Midbrain (tissue), 1 donor: ENCODE results near the gene ENTPD8.
"Not testable (repeated sequence)": the region's sequence is repeated elsewhere in the genome, so short reads cannot be mapped to it uniquely, and the experiment has no call there.

Experiments
- DNase-seq: peaks from one replicate; lab custom pipeline; 2025; lab: John Stamatoyannopoulos, UW

The ENTPD8 gene

DNA sequence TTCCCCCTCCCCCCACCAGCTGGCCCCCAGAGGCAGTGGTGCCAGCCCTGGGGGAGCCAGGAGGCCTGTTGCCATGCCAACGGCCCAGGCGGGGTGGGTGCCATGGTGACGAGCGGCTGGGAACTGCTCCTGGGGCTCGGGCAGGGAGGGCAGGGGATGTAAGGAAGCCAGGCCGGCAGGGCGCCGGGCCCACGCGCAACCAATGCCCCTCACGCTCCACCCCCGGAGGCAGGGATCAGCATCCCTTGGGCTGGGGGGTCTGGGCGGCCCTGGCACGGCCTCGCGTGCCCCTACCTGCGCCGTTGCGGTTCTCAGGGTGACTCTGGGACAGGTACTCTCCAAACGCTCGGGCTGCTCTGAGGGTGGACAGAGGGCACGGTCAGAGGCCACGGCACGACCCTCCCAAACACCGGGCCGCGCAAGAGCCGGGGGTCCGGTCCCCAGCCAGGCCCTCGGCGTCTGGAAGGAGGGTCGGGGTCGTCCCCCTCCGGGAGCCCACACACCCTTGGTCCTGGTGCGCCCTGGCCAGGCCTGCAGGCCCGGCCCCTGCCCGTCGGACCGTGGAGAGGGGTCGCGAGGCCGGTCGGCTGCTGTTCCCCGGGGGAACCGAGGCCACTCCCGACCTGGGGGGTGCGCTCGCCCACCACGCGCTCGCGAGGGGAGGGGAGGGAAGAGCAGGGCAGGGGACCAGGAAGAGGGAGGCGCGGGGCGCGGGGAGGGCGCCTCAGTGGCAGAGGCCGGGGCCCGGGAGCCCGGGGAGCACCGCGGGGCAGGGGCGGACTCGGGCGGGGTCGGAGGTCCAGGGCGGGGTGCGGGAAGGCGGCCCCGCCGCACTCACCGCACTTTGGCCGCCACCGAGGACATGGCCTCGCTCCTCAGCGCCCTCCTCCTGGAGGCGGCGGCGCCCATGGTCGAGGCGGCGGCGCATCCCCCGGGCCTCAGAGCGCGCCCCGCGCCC, 17.3 kb upstream of the ENTPD8 start:
- peak; percentile 69 for DNase-seq

DNA sequence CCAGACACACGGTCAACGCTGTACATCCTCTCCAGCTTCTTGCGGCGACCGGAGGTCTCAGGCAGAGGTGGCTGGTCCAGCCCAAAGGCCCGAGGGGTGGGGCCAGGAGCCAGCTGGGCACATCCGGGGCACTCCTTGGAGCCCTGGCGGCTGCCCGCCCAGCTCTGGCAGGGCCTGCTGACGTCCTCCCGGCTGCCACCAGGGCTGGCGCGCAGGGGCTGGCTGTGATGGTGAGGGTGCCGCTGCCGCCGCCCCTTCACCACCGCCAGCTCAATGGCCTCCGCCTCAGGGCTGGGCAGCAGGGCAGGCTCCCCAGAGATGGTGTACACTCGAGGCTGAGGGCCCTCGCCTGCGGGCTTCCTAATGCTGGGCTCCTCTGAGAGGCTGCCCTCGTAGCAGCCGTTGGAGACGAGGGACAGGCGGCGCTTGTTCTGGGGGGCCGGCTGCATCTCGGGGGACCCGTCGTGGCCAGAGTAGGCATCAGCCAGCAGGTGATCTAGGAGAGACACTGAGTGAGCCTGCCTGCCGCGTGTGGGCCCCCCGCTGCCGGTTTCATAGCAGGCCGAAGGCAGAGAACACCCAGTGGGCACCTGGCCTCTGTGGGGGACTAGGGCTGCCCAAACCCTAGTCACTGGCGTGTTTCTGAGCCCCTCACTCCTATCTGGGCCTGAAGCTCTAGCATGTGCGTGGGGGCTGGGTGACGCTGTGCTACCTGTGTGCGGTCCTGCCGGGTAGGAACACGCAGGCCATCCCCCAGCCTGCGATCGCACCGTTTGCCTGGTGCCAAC, 16.4 kb upstream of the ENTPD8 start:
- peak; percentile 17 for DNase-seq

DNA sequence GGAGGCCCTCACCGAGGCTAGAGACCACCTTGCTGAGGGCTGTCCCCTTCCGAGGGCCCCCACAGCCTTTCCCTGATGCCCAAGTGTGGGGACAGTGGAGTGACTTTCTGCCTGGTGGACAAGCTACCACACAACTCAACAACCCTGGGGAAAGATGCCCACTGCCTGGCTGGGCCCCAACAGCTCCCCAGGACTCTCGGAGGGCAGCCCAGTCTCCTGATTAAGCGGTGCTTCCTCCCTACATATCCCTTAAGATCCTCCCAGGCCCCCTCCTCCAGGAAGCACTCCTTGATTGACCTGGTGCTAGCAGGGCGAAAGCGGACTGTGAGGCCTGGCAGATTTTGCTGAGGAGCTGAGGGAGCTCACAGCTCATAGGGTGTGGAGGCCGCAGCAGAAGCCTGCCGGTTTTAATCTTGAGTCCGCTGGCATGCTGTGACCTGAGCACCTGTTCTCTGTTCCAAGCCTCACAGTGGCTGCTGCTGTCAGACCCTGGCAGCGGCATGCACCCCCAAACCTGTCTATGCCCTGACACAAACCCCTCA, 15.8 kb upstream of the ENTPD8 start:
- no peak for DNase-seq

DNA sequence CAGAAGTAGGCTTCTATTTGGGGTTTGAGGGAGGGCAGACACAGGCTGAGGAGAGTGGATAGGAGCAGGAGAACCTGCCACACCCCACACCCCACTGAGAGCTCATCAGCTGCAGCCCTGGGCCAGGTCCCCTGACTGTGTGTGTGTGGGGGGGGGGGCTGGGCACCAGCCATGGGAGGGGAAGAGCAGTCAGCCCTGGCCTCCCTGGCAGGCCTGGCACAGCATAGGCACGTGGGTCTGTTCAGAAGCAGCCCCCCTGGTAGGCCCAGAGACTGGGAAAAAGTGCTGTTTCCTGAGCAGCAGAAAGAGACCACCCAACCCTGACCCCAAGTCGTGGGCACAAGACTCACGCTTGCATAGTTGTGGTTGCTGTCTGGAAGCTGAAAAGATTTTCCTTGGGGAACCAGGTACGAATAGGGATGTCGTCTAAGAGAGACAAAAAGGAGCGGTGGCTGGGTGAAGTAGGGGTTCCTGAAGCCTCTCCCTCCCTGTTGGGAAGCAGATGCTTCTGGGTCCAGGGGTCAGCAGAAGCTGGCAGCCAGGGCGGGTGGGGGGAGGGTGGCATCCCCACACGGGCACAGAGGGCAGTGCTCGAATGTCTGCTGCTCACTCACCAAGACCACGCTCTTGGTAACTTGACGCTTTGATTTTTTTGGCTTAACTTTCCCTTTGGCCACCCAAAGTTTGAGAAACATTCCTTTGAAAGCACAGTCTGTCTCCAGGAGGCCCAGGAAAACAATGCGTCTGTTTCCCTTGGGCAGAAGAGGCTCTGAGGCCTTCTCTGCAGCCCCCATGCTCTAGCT, 15.1 kb upstream of the ENTPD8 start:
- peak; percentile 31 for DNase-seq

DNA sequence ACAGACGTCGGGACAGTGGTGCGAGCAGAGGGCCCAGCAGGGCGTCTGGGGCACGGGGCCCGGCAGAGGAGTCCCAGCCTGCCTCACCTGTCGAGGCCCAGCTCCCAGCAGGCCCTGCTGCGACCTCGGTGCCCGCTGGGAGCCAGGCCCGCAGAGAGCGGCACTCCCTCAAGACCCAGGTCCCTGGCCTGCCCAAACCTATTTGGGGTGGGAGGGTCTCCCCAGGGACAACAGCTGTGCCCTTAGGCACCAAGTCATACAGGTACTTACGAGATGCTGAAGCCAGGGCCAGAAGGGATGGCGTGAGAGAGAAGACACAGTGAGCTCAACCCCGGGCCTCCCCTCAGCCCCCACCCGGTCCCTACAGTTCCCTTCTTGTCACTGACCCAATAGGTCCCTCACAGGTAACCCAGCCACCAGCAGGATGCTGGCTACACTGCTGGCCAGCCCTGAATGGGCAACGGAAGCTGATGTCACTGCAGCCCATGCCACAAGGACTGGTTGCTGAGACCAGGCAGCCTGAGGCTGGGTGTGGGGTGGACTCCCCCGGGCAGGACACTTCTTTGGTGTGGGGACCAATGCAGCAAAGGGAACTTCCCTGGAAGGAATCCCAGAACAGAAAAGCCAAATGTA, 14.3 kb upstream of the ENTPD8 start:
- DNase-seq = no peak

DNA sequence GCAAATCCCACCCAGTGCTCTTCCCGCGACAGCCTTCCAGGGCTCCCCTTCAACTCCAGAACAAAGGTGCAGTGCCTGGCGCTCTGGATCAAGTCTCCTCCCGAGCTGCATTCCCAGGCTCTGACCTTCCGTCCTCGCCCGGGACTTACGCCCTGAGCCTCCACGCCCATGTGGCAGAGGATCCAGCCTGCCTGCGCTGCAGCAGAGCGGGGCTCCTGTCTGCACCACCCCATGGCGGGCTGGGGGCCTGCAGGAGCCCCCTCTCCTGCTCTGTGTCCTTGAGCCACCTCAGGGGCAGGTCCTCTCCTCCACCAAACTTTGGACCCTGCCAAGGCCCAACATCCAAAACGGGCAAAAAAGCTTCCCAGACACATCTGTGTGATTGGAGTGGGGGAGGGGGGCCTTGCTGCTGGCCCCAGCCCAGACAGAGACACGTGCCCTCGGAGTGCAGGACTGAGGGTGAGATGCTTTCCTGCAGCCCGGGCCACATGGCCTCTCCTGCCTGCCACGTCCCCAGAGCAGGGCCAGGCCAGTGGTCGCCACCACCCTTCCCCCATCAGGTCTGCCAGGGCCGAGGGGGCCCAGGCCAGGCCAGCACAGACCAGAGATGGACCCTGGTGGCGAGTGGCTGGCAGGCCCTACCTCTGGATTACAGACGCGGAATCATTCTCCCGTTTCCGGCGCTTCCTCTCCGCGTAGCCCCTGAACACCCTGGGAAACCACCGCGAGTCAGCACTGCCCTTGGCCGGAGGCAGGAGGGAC, 13.6 kb upstream of the ENTPD8 start:
- DNase-seq = no peak

DNA sequence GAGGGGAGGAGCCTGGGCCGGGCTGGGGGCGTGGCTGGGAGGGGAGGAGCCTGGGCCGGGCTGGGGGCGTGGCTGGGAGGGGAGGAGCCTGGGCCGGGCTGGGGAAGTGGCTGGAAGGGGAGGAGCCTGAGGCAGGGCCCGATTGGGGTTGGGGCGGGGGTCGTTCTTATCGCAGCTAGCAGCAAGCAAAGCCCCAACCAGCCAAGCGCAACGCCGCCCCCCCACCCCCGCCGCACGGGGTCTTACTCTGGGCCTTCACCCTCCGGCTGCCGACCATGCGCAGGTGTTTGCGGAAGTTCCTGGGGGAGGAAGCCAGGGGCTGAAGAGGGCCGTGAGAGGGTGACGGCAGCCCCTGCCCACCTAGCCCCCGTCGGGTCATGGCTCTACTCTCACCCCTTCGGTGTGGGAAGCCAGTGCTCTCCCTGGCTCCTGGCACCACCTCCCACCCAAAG, 13.0 kb upstream of the ENTPD8 start:
- DNase-seq = peak; percentile 9

DNA sequence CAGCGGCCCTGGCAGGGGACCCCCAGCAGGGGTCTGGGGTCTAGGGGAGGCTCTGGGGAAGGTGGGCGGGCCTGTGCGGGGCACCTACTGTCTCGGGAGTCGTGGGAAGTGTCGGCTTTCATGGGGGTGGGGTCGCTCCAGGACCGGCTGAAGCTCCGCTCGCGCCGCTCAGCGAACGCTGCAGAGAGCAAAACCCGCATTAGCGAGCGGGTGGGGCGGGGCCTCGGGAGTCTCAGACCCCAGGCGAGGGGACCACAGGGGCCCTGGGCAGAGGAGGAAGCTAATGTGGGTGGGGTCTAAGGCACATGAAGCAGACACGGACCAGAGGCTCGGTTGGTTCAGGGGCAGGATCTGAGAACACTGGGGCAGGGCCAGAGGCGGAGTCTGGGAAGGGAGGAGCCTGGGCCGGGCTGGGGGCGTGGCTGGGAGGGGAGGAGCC, 12.5 kb upstream of the ENTPD8 start:
- no peak for DNase-seq

DNA sequence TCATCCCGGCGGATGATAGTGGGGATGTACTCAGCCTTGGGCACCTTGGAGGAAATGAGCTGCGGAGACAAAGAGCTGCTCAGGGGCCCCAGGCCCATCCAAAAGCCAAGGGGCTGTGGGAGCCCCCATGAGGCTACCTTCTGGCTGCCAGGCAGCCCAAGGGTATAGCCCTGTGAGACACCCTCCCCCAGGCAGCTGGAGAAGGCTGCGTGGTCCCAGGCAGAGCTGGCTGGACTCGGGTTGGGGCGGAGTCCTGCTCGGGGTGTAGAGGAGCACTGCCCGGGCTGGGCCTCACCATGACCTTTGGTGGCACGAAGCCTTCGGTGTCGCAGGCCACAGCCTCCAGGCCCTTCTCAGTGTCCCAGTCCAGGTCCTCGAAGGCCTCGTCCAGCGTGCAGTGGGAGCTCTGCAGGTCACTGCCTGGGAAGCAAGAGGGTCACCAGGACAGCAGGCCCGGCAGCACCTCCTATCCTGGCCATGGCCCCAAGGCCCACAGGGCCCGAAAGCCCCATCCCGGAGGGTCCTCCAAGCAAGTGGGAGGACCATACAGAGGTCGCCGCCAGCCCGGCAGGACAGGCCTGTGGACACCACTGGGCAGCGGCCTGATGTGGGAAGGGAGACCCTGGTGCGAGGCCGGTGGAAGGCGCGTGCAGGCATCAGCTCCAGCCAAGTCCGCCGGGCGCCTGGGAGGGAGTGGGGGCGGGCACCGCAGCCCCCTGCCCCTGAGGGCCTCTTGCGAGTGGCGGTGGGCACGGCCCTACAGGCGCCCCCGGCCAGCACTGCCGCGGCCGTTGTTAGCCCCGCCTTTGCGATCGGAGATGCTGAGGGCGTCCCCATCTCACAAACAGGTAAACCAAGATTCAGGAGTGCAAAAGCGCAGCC, 11.8 kb upstream of the ENTPD8 start:
- no peak for DNase-seq

DNA sequence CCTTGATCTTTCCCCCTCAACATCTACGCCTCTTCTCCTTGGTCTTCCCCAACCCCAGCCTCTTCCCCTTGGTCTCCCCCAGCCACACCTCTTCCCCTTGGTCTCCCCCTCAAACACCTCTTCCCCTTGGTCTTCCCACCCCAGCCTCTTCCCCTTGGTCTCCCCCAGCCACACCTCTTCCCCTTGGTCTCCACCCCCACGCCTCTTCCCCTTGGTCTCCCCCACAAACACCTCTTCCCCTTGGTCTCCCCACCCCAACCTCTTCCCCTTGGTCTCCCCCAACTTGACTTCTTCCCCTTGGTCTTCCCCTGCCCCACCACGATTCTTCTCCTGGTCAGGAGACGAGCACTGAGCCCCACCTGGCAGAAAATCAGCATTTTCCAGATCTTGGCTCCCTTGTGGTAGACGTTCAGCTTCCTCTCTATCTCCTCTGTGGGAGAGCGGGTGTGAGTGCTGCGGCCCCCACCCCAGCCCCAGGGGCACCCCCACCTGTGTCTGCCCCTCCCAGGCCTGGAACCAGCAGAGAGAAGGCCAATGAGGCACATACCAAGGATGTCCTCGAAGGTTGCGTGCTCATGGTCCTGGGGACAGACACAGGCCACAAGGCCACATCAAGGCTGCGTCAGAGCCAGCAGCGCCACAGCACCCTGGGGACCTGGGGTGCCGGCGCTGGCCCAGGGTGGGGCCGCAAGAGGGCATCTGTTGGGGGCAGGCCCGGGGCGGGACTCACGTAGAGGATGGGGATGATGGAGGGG, 11.0 kb upstream of the ENTPD8 start:
- DNase-seq = no peak

DNA sequence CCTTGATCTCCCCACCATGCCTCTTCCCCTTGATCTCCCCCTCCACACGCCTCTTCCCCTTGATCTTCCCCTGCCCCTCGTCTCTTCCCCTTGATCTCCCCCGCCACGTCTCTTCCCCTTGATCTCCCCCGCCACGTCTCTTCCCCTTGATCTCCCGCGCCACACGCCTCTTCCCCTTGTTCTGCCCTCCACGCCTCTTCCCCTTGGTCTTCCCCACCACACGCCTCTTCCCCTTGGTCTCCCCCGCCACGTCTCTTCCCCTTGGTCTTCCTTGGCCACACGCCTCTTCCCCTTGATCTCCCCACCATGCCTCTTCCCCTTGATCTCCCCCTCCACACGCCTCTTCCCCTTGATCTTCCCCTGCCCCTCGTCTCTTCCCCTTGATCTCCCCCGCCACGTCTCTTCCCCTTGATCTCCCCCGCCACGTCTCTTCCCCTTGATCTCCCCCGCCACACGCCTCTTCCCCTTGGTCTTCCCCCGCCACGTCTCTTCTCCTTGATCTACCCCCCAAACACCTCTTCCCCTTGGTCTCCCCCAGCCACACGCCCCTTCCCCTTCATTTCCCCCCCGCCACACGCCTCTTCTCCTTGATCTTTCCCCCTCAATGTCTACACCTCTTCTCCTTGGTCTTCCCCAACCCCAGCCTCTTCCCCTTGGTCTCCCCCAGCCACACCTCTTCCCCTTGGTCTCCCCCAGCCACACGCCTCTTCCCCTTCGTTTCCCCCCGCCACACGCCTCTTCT, 10.3 kb upstream of the ENTPD8 start:
- DNase-seq = not testable (repeated sequence)

DNA sequence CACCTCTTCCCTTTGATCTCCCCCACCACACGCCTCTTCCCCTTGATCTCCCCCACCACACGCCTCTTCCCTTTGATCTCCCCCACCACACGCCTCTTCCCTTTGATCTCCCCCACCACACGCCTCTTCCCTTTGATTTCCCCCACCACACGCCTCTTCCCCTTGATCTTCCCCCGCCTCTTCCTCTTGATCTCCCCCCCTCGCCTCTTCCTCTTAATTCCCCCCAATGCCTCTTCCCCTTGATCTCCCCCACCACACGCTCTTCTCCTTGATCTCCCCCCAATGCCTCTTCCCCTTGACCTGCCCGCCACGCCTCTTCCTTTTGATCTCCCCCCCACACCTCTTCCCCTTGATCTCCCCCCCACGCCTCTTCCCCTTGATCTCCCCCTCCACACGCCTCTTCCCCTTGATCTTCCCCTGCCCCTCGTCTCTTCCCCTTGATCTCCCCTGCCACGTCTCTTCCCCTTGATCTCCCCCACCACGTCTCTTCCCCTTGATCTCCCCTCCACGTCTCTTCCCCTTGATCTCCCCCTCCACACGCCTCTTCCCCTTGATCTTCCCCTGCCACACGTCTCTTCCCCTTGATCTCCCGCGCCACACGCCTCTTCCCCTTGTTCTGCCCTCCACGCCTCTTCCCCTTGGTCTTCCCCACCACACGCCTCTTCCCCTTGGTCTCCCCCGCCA, 9.5 kb upstream of the ENTPD8 start:
- not testable (repeated sequence) for DNase-seq

DNA sequence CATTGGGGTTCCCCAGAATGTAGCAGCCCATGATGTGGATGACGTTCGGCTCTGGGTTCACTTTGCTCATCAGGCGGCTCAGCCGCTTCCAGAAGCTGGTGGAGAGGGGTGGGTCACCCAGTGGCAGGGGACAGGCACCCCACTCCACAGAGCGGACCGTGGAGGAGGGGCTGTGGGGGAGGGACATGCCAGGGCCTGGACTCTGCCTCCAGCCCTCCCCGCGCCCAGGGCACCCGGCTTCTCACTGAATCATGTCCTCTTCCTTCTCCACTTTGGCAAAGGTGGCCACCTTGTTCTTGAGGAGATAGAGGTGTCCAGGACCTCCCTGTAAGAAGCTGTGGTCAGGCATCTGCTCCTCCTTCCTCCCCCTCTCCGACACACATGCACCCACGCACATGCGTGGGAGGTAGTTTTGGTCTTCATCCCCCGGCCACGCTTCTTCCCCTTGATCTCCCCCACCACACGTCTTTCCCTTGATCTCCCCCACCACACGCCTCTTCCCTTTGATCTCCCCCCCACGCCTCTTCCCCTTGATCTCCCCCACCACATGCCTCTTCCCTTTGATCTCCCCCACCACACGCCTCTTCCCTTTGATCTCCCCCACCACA, 8.9 kb upstream of the ENTPD8 start:
- no peak for DNase-seq

DNA sequence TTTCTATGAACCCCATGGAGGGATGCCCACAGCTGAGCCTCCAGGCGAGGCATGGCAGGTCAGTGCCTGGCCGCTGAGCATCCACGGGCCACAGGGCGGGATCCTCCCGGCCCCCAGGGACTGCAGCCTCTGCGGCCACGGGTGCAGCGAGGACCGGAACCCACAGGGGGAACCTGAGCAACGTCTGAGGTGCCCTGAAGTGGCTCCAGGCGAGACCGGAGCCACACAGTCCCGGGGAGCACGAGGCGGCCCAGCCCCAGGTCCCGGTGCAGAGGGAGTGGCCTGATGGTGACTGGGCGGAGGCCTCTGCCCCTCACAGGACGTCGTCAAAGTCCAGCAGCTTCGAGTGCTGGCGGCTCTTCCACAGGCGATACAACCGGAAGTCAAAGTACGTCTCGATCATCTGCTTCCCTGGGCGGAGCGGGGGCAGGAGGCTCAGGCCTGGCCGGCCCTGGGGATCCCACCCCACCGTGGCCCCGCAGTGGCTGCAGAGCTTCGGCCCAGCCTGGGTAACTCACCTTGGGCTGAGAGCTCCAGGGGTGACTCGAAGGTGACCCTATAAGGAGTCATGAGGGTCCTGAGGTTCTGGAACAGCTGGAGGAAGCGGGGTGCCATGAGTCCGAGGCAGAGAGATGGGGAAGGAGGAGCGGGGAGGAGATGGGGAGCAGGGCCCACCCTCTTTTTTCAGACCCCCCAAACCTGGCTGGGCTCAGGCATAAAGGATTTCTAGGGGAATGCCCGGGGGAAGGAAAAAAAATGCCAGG, 8.1 kb upstream of the ENTPD8 start:
- DNase-seq = no peak

DNA sequence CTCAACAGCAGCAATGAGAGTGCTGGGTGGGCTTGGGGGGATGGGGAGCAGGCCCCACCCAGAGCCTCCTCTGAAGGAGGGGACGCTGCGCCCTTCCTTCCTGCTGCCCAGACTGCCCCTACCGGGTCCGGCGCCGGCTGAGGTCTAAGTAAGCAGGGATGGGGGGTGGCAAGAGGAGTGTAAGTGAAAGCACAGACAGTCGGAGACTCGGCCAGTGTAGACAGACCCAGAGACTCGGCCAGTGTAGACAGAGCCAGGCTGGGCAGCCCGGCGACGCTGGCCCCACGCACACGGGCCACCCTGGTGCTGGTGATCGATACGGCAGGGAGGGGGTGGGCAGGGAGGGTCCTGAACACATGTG, 7.4 kb upstream of the ENTPD8 start:
- DNase-seq = no peak
